ENCODE data around the gene PTH2R.

DNA sequence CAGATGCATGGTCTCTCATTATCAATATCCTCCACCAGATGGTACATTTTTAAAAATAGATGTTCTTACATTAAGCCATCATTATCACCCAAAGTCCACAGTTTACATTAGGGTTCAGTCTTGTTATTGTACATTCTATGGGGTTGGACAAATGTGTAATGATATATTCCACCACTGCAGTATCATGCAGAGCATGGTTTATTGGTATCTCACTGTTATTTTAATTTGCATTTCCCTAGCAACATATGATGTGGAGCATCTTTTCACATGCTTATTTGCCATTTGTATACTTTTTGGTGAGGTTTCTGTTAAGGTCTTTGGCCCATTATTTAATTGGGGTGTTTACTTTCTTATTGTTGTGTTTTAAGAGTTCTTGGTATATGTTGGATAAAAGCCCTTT, 95.7 kb downstream of the PTH2R start:
- TF ChIP-seq CTCF (IDR thresholded peaks at IDR 0.05 in 2 of 3, conservative IDR thresholded peaks at IDR 0.05 in 1 of 3; ENCODE audit: borderline replicate concordance in 1 of 3, insufficient read depth in 1 of 3, low read depth in 2 of 3, low read length in 2 of 3) (no peak), POLR2AphosphoS5 (IDR thresholded peaks at IDR 0.05; ENCODE audit: low read depth, low read length) (no peak), JUND (IDR thresholded peaks at IDR 0.05) (no peak), EZH2phosphoT487 (IDR thresholded peaks at IDR 0.05; ENCODE audit: borderline replicate concordance) (no peak), MAX (IDR thresholded peaks at IDR 0.05) (no peak), EZH2 (IDR thresholded peaks at IDR 0.05) (no peak), POLR2A (IDR thresholded peaks at IDR 0.05; ENCODE audit: borderline replicate concordance, extremely low read depth, insufficient read depth, insufficient read length) (no peak), ZBTB33 (IDR thresholded peaks at IDR 0.05; ENCODE audit: extremely low read depth, insufficient replicate concordance, low read length) (no peak), SIN3A (IDR thresholded peaks at IDR 0.05; ENCODE audit: low read depth) (no peak), ZNF274 (IDR thresholded peaks at IDR 0.05; ENCODE audit: low read depth, low read length) (no peak), EGR1 (IDR thresholded peaks at IDR 0.05; ENCODE audit: low read depth) (no peak), SRF (IDR thresholded peaks at IDR 0.05; ENCODE audit: low read depth) (no peak)
- TF ChIP-seq, protein P1, sequence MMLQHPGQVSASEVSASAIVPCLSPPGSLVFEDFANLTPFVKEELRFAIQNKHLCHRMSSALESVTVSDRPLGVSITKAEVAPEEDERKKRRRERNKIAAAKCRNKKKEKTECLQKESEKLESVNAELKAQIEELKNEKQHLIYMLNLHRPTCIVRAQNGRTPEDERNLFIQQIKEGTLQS (IDR thresholded peaks at IDR 0.05) = no peak

Data from HCT116 (cell line).